SK-N-SH (cell line): ENCODE data around the gene EVX1.

ENCODE experiments used
- FOXJ3 ChIP-seq: sonication (generic); formaldehyde crosslinking; IDR thresholded peaks from 2 replicates; pipeline ENCODE4 v1.5.1; 2020; ENCODE audit warnings: mild to moderate bottlenecking, missing genetic modification reagents
- FOXM1 ChIP-seq: IDR thresholded peaks from 2 replicates; pipeline ENCODE4 v1.4.0; 2012; ENCODE audit warnings: low read depth, mild to moderate bottlenecking
- NRF1 ChIP-seq: IDR thresholded peaks from 2 replicates; pipeline ENCODE4 v1.6.1; 2012; ENCODE audit warnings: low read depth, mild to moderate bottlenecking, low read length
- POLR2AphosphoS5 ChIP-seq: IDR thresholded peaks from 2 replicates; pipeline ENCODE4 v1.6.1; 2012; ENCODE audit warnings: low read depth, low read length
- RFX5 ChIP-seq: IDR thresholded peaks from 2 replicates; pipeline ENCODE4 v1.6.1; 2012; ENCODE audit warnings: mild to moderate bottlenecking, improper control_type of control experiment, low read length
- SIN3A ChIP-seq: IDR thresholded peaks from 2 replicates; pipeline ENCODE4 v1.6.1; 2012; ENCODE audit warnings: low read depth, mild to moderate bottlenecking, low read length, moderate library complexity, borderline replicate concordance
- TF ChIP-seq, protein P1 (sequence below): IDR thresholded peaks from 2 replicates; pipeline ENCODE4 v1.4.0; 2012; ENCODE audit warnings: low read depth
- TF ChIP-seq, protein P2 (sequence below): fragments of 200-600 bp; sonication (generic); IDR thresholded peaks from 2 replicates; pipeline ENCODE4 v1.6.1; 2017; ENCODE audit warnings: antibody characterized with exemption, mild to moderate bottlenecking, moderate library complexity

DNA sequence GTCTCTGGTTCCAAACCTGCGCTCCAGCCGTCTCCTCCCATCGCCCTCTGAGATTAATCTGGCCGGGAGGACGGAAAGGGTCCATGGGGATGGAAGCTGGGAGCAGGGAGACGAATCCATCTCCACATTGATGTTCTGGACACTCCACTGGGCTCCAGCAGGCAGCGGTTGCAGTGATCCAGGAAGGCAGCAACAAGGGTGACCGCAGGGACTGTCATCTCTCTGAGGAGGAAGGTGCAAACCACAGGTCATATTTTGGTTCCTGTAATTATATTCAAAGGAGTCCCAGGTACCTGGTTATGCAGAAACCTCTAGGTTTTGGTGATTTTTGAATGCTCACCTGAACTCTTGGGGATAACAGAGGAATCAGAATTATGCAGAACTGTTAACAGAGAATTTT is 54.8 kb downstream of the EVX1 start:
- TF ChIP-seq NRF1, result no peak
- TF ChIP-seq, protein P1, sequence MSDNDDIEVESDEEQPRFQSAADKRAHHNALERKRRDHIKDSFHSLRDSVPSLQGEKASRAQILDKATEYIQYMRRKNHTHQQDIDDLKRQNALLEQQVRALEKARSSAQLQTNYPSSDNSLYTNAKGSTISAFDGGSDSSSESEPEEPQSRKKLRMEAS, result no peak
- no peak for TF ChIP-seq FOXJ3 (CRISPR knock-in tag)
- TF ChIP-seq, protein P2, sequence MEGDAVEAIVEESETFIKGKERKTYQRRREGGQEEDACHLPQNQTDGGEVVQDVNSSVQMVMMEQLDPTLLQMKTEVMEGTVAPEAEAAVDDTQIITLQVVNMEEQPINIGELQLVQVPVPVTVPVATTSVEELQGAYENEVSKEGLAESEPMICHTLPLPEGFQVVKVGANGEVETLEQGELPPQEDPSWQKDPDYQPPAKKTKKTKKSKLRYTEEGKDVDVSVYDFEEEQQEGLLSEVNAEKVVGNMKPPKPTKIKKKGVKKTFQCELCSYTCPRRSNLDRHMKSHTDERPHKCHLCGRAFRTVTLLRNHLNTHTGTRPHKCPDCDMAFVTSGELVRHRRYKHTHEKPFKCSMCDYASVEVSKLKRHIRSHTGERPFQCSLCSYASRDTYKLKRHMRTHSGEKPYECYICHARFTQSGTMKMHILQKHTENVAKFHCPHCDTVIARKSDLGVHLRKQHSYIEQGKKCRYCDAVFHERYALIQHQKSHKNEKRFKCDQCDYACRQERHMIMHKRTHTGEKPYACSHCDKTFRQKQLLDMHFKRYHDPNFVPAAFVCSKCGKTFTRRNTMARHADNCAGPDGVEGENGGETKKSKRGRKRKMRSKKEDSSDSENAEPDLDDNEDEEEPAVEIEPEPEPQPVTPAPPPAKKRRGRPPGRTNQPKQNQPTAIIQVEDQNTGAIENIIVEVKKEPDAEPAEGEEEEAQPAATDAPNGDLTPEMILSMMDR, result no peak
- no peak for TF ChIP-seq FOXM1
- TF ChIP-seq RFX5, result no peak
- no peak for TF ChIP-seq POLR2AphosphoS5
- no peak for TF ChIP-seq SIN3A
